SIG-M5 (cell line): ENCODE results near the gene SBNO1.
"Not testable (repeated sequence)": the region's sequence is repeated elsewhere in the genome, so short reads cannot be mapped to it uniquely, and the experiment has no call there.

Experiments used
- DNase-seq: peaks from one replicate; lab custom pipeline; 2025; lab: John Stamatoyannopoulos, UW

The SBNO1 gene

DNA sequence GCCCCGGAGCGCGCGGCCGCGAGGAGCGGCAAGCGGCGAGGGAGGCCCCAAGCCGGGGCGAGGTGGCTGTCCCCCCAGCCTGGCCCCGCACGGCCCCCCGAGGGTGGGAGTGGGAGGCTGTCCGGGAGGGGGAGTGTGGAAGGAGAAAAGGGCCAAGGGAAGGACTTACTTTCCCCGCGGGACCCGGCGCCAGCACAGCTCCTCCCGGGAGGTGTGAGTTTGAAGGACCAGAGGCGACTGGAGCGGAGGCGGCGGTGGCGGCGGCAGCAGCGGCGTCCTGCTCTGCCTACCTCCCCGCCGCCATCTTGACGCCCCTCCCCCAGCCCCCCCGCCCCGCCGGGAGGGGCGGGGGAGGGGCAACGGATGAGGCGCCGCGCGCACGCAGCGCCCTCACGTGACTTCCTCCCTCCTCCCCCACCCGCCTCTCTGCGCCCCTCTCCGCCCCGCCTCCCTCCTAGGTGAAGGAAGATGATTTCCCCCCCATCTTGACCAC is at the start of gene SBNO1:
SBNO1 (minus strand) TSS at position 316 of the 493 bp plus-strand sequence. CDS start 14,406 bp downstream, outside the sequence.
- DNase-seq = no peak

DNA sequence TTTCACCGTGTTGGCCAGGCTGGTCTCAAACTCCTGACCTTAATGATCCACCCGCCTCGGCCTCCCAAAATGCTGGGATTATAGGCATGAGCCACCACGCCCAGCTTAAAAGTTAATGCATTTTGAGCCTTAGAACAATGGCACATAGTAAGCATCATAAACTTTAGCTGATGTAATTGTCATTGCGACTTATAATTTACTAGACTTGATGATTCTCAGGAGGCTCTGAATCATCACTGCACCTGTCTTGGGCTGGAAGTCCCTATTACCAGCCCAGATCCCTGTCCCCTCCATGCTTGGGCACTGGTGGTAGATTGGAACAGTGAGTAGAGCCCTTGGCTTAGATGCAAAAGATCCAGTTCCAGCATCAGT is 45.4 kb upstream of the SBNO1 start:
- DNase-seq = no peak

- not testable (repeated sequence) for DNase-seq
Observed at GRCh38 chr12:123409284-123410040, 44.8 kb upstream of the SBNO1 start.

DNA sequence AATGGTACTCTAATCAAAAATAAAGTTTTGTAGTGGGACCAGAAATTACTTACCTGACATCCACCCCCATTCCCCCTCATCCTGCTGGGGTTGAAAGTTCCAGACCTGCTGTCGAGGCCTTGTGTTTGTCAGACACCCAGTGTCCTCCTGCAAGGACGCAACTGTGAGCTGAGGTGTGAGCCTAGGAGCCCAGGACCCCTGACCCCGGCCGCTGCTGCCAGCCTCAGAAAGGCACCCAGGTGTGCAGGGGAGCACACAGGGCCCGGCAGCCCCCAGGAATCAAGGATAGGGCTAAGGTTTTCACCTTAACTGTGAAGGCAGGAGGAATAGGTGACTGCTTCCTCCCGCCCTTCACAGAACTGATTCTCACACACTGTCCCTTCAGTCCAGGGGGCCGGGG is 44.0 kb upstream of the SBNO1 start:
- not testable (repeated sequence) for DNase-seq

DNA sequence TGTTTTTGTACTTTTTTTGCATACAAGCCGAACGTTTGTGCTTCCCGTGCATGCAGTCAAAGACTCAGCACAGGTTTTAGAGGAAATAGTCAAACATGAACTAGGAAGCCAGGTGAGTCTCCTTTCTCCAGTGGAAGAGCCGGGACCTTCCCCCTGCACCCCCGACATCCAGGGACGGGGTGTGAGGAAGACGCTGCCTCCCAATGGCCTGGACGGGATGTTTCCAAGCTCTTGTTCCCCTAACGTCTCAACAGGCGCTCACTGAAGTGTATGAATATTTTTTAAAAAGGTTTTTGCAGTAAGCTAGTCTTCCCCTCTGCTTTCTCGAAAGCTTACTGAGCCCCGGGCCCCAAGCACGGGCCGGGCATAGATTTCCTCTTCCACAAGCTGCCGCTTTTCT is 43.3 kb upstream of the SBNO1 start:
- DNase-seq = not testable (repeated sequence)

GRCh38 chr12:123407269-123407668 is 42.6 kb upstream of the SBNO1 start:
- not testable (repeated sequence) for DNase-seq

GRCh38 chr12:123404581-123404980 is 39.9 kb upstream of the SBNO1 start:
- DNase-seq = no peak

GRCh38 chr12:123401753-123402683 is 37.4 kb upstream of the SBNO1 start:
- DNase-seq = no peak

- no peak for DNase-seq
Observed at GRCh38 chr12:123399255-123399617, 34.6 kb upstream of the SBNO1 start.

DNA sequence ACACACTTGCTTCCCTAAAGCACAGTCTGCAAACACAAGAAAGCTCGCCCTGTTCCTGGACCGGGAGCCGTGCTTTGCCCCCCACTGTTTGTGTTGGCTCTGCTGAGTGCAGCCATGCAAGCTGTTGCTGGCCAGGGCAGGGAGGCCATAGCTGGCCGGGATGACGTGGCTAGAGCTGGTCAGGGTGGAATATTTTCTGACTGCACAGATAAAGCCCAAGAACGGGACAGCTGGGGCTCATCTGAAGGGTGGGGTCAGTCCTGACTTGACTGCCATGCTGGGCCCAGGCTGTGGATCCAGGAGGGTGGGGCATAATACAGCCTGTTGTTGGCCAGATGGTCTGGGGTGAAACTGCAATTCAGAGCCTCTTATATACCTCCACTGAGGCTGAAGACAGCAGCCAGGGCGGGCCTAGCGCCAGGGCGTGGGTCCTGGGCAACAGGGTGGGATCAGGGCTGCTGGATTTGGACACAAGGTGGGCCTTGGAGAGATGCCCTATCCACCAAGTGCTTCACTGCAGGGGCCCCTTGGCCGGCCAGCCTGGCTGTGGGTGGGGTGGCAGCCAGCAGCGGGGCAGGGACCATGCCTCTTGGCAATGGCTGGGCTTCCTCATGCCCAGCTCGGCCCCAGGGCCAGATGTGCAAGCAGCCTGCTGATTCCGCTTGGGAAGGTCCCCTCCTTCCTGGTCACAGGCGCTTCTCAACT is 34.1 kb upstream of the SBNO1 start:
- DNase-seq = no peak

- no peak for DNase-seq
Observed at GRCh38 chr12:123398177-123398549, 33.5 kb upstream of the SBNO1 start.

GRCh38 chr12:123397400-123397799 is 32.8 kb upstream of the SBNO1 start:
- no peak for DNase-seq

DNA sequence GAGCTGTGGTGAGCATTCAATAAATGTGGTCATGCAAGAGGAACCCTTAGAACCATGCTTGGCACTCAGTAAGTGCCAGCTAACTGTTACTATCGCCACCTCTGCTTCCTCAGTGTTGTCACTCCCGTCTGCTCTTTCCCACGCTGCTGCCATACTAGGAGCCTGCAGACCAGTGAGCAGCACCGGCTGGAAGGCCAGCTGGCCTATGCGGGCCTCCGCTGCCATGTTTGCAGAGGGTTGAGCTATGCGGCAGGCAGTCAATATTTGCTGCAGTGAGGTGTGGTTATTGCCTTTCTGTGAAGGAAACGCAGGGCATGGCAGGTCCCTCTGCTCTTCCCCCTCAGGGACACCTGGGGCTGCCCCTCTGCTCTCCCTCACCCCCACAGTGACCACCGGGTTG is 32.3 kb upstream of the SBNO1 start:
- DNase-seq = no peak

DNA sequence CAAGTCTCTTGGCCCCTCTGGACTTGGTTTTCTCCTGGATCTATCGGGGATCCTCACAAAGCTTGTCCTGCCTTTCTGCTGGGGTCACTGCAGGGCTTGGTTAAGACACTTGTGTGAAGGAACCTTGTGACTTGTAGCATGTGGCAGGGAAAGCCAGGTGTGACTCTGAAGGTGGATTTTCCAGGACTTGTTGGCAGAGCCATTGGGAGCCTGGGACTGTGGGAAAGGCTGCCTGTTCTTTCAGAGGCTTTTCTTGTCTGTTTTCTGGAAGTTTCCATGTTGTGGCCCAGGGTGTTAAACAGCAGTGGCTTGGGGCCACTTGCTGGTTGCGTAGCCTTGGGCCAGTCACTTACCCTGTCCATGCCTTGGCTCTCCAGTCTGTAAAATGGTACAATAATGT is 31.9 kb upstream of the SBNO1 start:
- no peak for DNase-seq

DNA sequence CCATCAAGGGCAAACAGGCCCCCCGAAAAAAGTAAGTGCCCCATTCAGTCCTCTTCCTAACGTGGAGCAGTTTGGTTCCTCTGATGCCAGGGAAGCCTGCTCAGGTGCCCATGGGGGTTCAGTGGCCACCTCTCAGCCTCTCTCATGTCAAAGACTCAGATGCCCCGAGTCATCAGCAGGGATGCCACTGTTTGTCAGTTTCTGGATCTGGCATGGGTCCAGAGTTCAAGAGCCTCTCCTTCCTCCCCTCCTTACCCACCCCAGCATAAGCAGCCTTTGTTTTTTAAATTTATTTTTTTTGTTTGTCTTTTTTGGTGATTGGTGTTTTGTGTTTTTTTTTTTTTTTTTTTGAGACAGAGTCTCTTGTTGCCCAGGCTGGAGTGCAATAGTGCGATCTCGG is 30.6 kb upstream of the SBNO1 start:
- no peak for DNase-seq

GRCh38 chr12:123393747-123394146 is 29.1 kb upstream of the SBNO1 start:
- DNase-seq = no peak

DNA sequence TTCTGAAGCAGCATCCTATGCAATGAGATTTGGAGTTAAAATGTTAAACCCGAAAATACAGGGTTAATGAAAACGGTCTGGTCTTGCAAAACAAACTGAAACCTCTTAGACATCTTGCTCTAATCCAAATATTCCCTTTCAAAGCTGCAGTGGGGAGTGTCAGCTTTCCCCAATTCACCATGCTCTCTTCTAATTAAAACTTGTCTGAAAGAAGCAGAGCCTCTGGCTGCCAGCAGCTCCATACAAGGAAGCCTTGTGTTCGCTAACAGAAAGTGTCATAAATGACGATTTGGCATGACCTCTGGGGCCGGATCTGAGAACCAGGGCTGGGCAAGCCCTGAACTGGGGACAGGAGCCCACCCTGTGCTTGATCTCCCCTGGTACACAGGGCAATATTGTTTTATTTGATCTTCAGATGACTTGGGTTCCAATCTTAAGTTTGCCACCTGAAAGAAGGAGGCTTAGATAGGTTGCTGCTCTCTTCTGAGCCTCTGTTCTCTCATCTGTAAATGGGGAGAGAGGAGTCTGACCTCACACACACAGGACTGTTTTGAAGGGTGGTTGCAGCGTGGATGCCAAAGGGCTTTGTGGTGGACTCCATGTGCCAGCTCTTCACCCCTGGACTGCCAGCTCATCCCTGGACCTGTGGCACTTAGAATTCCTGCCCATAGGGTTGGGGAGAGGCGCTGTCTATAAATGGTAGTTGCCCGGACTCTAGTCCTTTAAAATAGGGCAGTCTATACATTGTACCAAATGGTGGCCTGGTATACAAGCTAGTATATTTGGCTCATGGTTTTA is 27.1 kb upstream of the SBNO1 start:
- no peak for DNase-seq

DNA sequence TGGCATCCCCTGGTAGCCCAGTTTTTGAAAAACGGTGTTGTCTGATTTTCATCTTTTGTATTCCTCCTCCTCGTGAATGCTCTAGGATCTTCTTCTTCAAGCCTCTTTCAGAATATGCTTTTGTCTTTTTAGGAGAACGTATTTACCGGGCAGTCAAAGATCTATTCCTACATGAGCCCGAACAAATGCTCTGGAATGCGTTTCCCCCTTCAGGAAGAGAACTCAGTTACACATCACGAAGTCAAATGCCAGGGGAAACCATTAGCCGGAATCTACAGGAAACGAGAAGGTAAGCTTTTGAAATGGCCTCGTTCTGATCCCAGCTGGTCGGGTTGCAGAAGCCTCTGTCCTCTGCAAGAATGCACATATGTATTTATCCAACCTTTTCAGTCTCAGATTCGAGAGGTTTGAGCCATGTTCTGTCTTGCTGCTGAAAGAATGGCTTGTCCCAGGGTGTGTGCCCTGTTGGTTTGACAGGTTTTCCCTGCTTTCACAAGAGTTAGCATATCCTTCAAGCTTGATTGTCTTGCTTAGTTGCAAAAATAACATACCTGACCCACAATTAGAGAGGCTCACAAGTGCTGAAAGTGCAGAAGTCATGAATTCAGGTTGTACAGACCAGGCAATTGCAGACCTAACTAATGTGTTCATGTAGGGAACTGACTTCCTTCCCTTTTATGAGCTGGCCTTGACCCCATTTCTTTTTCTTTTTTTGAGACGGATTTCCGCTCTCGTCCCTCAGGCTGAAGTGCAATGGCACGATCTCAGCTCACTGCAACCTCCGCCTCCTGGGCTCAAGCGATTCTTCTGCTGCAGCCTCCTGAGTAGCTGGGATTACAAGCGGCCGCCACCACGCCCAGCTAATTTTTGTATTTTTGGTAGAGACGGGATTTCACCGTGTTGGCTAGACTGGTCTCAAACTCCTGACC is 26.1 kb upstream of the SBNO1 start:
- no peak for DNase-seq

DNA sequence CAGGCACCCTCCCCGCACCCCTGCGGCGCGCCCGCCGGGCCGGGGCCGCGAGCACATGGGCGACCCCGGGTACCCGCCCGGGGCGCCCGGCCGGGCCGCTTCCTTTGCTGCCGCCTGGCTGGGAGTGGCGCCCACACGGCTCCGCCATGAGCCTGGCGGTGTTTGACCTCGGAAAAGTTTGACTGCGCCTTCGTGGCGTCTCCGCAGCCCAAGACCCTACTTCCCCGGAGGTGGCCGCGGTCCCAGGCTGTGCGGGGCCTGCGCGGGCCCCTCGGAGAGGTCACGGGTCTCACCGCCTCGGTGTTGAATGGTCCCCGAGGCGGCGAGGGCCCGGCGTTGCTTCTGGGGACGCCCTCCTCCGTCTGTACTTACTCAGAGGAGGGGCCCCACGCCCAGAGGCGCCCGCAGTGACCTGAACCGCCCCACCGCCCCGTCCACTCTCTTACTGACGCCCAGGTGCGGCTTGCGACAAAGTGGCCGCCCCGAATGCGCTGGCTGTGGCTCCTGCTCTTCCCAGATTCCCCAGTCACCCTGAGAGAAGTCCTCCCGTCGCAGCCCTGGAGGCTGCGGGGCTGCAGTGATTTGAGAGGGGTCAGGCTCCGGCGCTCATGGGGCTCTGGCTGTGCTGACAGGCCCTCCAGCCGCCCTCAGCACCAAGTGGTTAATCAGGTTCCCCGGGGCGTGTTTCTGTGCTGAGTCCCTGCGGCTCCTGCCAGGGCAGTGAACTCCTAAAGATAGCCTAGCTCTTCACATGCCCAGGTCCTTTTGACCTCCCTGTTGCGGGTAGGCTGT is 25.1 kb upstream of the SBNO1 start:
- DNase-seq = no peak
